ENCODE data around the gene SLC9C1. TPM values are rescaled to one million over a fixed set of nuclear protein-coding genes. Genes with fewer than 3 reads are reported as not detected.

The SLC9C1 gene
- total and polyA plus RNA-seq, 2 of the 13 experiments (the other 11 are each of a cell fraction or from before 2014, with no cell fraction given): not detected

GRCh38 chr3:112130638-112130993, 163.4 kb downstream of the SLC9C1 start:
- FAIRE-seq: no peak
- TF ChIP-seq MNT (IDR thresholded peaks at IDR 0.05): 0 out of 2 replicates have a peak, but pooled peaks have one; percentile 8
- no peak for TF ChIP-seq ZNF709 (CRISPR knock-in tag; IDR thresholded peaks at IDR 0.05)
- no peak for ATAC-seq
- no peaks in the 10 kb centered on the region for H3K79me2 ChIP-seq (ENCODE audit: insufficient read depth, low read length)
- 18% methylated on average over 3 of the region's 3 CpGs for WGBS (ENCODE audit: low lambda C conversion rate)
- no peaks in the 10 kb centered on the region for H3K4me1 ChIP-seq (ENCODE audit: insufficient read depth, low read length)
- H3K36me3 ChIP-seq (replicated peaks in 1 of 2; ENCODE audit: control insufficient read depth in 1 of 2, insufficient read depth in 2 of 2, low read length in 2 of 2): no peaks in the 10 kb centered on the region
- H3K9ac ChIP-seq (ENCODE audit: insufficient read depth, low read depth, low read length): no peak overlapping the region
- H3K4me2 ChIP-seq (ENCODE audit: low read depth, low read length): no peak overlapping the region
- no peaks in the 10 kb centered on the region for H4K20me1 ChIP-seq (ENCODE audit: insufficient read depth, low read length)
- in situ Hi-C loops (cut with HindIII; ENCODE audit: extremely low pct_ligation_motif_present, low pct_unique_long_range_greater_than_20kb) (loop anchor here (10.0 kb wide), 1 partner anchor 384 kb away; no protein-coding TSS in a partner anchor), intact Hi-C loops (cut with micrococcal nuclease; ENCODE audit: unreplicated experiment) (loop anchor here (10.0 kb wide), 1 partner anchor 164 kb away; the partner anchor contains the start of gene SLC9C1)
- H3K27ac ChIP-seq (ENCODE audit: extremely low read length, insufficient read depth, low read length): no peak overlapping the region
- no peak overlapping the region for H3K4me3 ChIP-seq (replicated peaks in 1 of 3; ENCODE audit: insufficient read depth in 1 of 3, low read depth in 2 of 3, low read length in 3 of 3)
- H2AFZ ChIP-seq (ENCODE audit: low read length): no peak overlapping the region
- ChIA-PET CTCF (ENCODE audit: low intra/inter-chr PET ratio, low total read pairs) (no interaction called here), POLR2A (no interaction called here)
- no TSS peak for BruUV-seq (replicated peaks)
- no peaks in the 10 kb centered on the region for H3K9me3 ChIP-seq (ENCODE audit: low read length)
- no peak for DNase-seq (ENCODE audit: low spot score)
- H3K27me3 ChIP-seq (ENCODE audit: control insufficient read depth in 1 of 2, insufficient read depth in 2 of 2, low read length in 2 of 2): no peaks in the 10 kb centered on the region; a peak in 1 of 5 replicates

- DNase-seq (ENCODE audit: low spot score): no peak
- Histone ChIP-seq H3K27me3 (ENCODE audit: control insufficient read depth in 1 of 2, insufficient read depth in 2 of 2, low read length in 2 of 2) (no peaks in the 10 kb centered on the region; a peak in 1 of 5 replicates), H2AFZ (ENCODE audit: low read length) (no peak overlapping the region), H3K4me1 (ENCODE audit: insufficient read depth, low read length) (no peaks in the 10 kb centered on the region), H3K27ac (ENCODE audit: extremely low read length, insufficient read depth, low read length) (no peak overlapping the region), H3K9me3 (ENCODE audit: low read length) (no peaks in the 10 kb centered on the region), H4K20me1 (ENCODE audit: insufficient read depth, low read length) (no peaks in the 10 kb centered on the region), H3K36me3 (replicated peaks in 1 of 2; ENCODE audit: control insufficient read depth in 1 of 2, insufficient read depth in 2 of 2, low read length in 2 of 2) (no peaks in the 10 kb centered on the region), H3K4me3 (replicated peaks in 1 of 3; ENCODE audit: insufficient read depth in 1 of 3, low read depth in 2 of 3, low read length in 3 of 3) (no peak overlapping the region), H3K4me2 (ENCODE audit: low read depth, low read length) (no peak overlapping the region), H3K9ac (ENCODE audit: insufficient read depth, low read depth, low read length) (no peak overlapping the region), H3K79me2 (ENCODE audit: insufficient read depth, low read length) (no peaks in the 10 kb centered on the region)
- POLR2A ChIA-PET: no interaction called here
- BruUV-seq (replicated peaks): no TSS peak
- 17% methylated on average over 4 of the region's 4 CpGs for WGBS (ENCODE audit: low lambda C conversion rate)
- CTCF ChIA-PET (ENCODE audit: low intra/inter-chr PET ratio, low total read pairs): no interaction called here
- in situ Hi-C loops (cut with HindIII; ENCODE audit: extremely low pct_ligation_motif_present, low pct_unique_long_range_greater_than_20kb) (loop anchor here (10.0 kb wide), 1 partner anchor 385 kb away; no protein-coding TSS in a partner anchor), intact Hi-C loops (cut with micrococcal nuclease; ENCODE audit: unreplicated experiment) (loop anchor here (10.0 kb wide), 1 partner anchor 165 kb away; the partner anchor contains the start of gene SLC9C1)
- ATAC-seq: no peak
- FAIRE-seq: no peak
- TF ChIP-seq SKIL (CRISPR knock-in tag; IDR thresholded peaks at IDR 0.05; ENCODE audit: borderline replicate concordance): no peak
- no peak for TF ChIP-seq ATM (IDR thresholded peaks at IDR 0.05; ENCODE audit: borderline replicate concordance)
- TF ChIP-seq NAIF1 (CRISPR knock-in tag; IDR thresholded peaks at IDR 0.05; ENCODE audit: borderline replicate concordance): no peak
- no peak for TF ChIP-seq ZNF75D (CRISPR knock-in tag; IDR thresholded peaks at IDR 0.05; ENCODE audit: borderline replicate concordance)
- TF ChIP-seq MED8 (CRISPR knock-in tag; IDR thresholded peaks at IDR 0.05; ENCODE audit: insufficient replicate concordance): no peak
- no peak for TF ChIP-seq FOSL1 (CRISPR knock-in tag; IDR thresholded peaks at IDR 0.05; ENCODE audit: borderline replicate concordance)
- no peak for TF ChIP-seq ZNF34 (CRISPR knock-in tag; IDR thresholded peaks at IDR 0.05; ENCODE audit: borderline replicate concordance)
- TF ChIP-seq ZNF775 (CRISPR knock-in tag; IDR thresholded peaks at IDR 0.05; ENCODE audit: borderline replicate concordance): no peak
- no peak for TF ChIP-seq THAP7 (CRISPR knock-in tag; IDR thresholded peaks at IDR 0.05)
Observed at GRCh38 chr3:112129925-112130637, 163.9 kb downstream of the SLC9C1 start.
